GM18858 (cell line): ENCODE measurements around the gene DOCK1.

ENCODE experiments used
- ATAC-seq: cut with Tn5 transposase; IDR thresholded peaks from one replicate; pipeline ENCODE4 v1.9.1; 2021; ENCODE audit not compliant: unreplicated experiment

The DOCK1 gene

GRCh38 chr10:127129104-127129503 lies 223.9 kb downstream of the DOCK1 start:
- ATAC-seq: no peak

- ATAC-seq: no peak
Measured at GRCh38 chr10:127132451-127132850, 227.2 kb downstream of the DOCK1 start.

DNA sequence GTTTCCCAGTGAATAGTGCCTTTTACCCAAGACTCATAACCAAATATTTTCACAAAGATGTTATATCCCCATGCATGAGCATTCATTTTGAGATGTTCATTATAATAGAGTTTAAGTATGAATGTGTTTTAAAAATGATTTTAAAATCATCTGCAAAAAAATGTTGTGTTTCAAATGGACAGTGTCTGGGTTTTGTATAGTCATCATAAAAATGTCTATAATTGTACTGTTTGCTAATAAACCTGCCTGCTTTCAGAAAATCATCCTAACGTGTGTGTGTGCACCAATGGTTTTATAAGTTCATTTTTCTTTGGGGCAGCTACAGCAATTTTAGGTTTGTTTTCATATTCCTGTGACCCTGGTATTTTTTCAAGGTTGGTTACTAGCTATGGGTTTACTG lies 228.0 kb downstream of the DOCK1 start:
- no peak for ATAC-seq

DNA sequence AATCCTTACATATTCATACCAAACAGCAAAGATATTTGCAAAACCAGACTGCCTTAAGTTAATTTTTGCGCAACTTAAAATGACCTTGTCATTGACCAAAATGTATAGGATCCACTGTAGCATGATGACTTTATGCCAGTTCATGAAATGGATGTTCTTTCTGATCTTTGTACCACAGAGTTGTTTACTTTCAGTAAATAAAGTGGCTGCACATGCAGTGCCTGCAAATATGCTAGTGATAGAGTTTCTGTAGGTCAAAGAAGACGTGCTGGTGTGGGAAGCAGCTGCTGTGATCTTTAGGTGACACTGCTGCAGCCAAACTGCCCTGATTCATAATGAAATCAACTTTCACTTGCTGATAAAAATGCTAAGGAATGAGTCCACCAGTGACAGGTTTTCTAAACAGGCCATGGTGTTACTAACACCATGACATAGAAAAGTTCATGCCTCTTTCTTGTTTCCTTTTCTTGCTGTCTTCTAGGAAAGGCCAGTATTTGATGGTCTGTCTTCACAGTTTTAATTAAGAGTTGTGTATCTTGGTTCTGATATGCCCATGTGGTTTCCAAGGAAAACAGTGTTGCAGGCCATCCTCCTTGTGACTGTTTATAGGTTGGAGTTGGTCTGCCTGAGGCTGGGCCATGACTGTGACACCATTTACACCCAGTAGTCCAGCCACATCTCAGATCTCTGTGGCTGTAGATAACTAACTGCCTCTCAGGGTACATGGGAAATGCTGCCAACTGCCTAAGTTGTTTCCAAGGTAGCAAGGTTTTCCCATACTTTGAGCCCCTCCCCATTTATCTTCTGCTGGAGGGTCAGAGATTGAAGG lies 228.7 kb downstream of the DOCK1 start:
- no peak for ATAC-seq

- ATAC-seq: no peak
Measured at GRCh38 chr10:127135844-127136577, 230.8 kb downstream of the DOCK1 start.

- ATAC-seq: no peak
Measured at GRCh38 chr10:127137391-127137790, 232.2 kb downstream of the DOCK1 start.

DNA sequence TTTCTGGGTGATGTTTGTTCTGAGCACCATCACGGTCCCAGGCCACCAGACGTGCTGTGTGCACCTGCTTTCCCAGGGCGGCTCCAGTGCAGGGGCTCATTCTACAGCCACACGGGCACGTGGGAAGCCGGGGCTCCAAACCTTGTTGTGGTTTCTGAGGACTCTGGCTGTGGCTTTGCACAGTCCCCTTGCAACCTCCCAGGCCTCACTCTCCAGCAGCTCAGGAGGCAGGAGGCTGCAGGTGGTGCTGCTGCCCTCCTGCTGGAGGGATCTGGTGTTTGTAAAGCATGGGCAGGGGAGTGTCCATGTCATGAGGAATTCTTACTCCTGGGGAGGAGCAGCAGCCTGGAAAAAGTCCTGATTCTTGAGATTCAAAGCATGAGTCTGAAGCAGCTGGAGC lies 236.9 kb downstream of the DOCK1 start:
- no peak for ATAC-seq

DNA sequence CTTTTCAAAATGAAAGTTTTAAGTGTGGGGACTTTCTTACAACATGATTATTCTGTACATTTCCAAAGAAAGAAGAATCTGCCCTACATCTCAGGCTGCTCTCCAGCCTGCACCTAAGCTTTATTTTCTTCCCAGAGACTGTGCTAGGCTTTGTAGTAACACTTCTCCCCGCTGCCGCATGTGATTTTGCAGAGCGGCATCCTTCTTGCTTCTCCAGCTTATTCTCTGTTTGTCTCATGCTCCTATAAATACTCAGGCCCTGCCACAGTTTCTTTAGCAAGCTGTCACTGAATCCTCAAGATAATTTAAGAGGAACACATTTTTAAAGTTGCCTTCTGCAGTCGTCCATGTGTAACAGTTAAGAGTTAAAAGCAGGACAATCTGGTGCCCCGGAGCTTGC lies 237.6 kb downstream of the DOCK1 start:
- no peak for ATAC-seq

GRCh38 chr10:127145173-127145572 lies 239.9 kb downstream of the DOCK1 start:
- no peak for ATAC-seq

GRCh38 chr10:127146661-127147060 lies 241.4 kb downstream of the DOCK1 start:
- ATAC-seq: no peak

DNA sequence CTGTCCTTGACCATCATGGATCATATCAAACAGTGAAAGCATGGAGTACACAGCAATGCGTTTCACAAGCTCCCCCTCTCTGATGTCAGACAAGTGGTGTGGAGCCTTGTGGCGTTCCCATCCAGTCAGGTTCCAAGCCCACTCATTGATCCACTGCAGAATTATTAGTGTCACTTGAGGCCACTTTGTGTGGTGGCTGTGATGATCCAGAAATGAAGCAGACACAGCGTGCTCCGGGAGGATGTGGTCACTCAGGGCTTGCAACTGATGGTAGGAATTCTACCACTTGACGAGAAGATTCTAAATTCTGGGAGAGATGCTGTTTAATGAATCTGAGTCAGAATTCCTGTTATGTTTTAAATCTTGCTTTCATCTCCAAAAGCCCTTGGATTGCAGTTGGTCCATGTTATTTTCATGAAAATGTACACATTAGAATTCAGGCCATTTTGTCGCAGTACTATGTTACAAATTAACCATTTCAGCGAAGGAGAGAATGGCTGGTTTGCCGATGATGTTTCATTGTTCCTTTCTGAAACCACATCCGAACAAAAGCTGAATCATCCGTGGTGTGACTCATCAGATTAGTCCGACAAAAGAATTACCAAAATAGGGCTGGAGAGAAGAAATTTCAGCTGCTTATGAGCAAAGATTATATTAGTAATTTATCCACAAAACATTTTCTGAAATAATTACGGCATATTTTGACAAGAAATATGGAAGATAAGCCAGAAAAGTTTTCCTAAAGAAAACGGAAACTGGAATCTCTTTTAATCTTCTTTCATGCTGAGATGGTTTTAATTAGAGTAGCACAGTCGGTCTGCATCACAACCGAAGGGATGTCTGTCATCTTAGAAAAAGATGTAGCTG lies 243.1 kb downstream of the DOCK1 start:
- no peak for ATAC-seq

DNA sequence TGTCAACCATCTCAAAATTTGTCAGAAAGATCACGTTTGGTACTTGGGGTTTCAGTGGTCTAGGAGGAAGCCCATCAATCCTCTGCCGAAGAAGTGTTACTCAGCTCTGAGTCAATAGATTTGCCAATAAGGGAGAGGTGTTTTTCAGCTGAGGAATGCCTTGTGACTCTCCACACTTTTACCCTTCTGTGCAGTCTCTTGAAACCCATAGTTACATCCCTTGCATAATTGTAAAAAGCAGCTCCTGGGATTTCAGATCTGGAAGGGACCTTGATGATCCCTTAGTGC lies 243.6 kb downstream of the DOCK1 start:
- no peak for ATAC-seq

- ATAC-seq: no peak
Measured at GRCh38 chr10:127149501-127150081, 244.4 kb downstream of the DOCK1 start.

- no peak for ATAC-seq
Measured at GRCh38 chr10:127150136-127150535, 244.9 kb downstream of the DOCK1 start.

DNA sequence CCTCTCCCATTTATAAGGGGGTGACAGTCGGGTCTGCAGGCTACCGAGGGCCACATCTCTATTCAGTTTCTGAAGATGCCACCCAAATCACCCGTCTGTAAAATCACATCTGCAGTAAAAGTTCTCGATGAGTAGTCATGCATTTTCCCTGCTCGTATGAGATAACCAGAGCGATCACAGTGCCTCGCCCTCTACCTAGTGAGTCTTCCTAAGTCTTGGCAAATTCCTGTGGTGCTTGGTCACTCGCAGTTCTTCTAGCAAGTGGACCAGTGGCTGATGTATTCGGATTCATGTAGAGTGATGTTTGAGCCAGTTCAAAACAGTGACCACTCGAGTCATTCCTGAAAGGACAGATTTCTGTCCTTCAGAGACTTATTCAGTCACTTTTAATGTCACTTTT lies 246.3 kb downstream of the DOCK1 start:
- ATAC-seq: no peak

DNA sequence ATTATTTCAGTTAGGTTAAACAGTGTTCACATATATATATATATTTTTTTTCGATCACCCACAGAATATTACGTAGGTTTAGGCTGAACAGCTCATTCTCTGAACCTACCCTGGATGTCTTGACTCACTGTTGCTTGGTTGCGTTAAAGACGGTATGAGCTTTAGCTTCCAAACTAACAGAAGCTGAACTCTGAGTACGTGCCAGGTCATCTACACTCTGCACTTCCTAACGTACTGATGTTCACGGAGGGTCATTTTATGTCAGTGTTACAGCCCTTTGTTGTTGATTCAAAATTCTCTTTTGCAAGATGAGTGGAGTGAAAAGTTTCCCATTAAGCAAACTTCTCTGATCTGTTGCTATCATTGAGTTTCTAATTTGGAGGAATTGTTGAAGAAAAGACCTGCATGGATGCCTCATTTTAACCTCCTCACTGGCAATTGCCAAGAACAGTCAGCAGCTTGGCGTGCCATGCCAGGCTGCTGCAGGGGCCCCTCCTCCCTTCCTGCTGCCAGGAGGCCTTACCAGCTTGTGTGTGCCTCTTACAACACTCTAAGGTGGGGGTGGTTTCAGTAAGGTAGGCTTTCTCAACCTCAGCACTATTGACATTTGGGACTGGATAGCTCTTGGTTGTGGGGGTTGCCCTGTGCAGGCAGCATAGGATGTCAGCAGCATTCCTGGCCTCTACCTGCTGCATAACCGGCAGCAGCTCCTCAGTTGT lies 246.9 kb downstream of the DOCK1 start:
- ATAC-seq: no peak

DNA sequence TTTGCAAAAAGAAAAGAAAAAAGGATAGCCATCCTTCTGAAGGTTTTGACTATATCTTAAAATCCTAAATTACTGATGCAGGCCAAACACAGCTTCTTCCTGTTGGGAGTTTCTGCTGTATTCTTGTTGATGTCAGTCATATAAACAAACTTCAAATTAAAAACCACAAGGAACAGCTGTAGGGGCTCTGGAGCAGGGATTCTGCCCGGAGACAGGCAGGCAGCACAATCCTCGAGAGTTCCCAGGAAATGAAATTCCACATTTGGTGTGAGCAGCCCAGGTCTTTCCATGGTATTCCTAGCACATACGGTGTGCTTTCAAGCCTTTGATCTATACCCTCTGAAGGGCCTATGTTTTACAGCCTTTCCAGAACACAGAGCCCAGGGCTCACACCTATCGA lies 248.0 kb downstream of the DOCK1 start:
- ATAC-seq: no peak

GRCh38 chr10:127154831-127155620 lies 249.8 kb downstream of the DOCK1 start:
- ATAC-seq: no peak

GRCh38 chr10:127157089-127157488 lies 251.9 kb downstream of the DOCK1 start:
- no peak for ATAC-seq
